H1 (cell line): ENCODE measurements around the gene LARP6. TPM values are rescaled to one million over a fixed set of nuclear protein-coding genes. Genes with fewer than 3 reads are reported as not detected.

Experiments
- SAP30 ChIP-seq: fragments of 300-600 bp; sonication (generic); IDR thresholded peaks from 2 replicates; pipeline ENCODE4 v1.7.1; 2012; ENCODE audit warnings: low read length, moderate library complexity, mild to moderate bottlenecking, inconsistent platforms; ENCODE audit not compliant: insufficient read depth, insufficient replicate concordance
- polyA plus RNA-seq, 7 experiments: library from polyadenylated mRNA; depleted of rRNA in 3 of 7; stranded (reverse) in 5 of 7; unstranded in 2 of 7; fragments of >200 nt in 5 of 7; fragments of 200-250 nt in 2 of 7; gene quantifications; 1 replicate in 5 of 7; 2 replicates in 1 of 7; 4 replicates in 1 of 7; pipeline versions ENCODE4 v1.2.1 to v1.2.3, GENCODE V29; 2011 to 2013; ENCODE audit warnings: missing spikeins in 2 of 7, mixed read lengths in 2 of 7
- total RNA-seq: library from RNA; stranded (reverse); fragmentation: NEBNext Ultra II Directional; extraction: Animal tissue kit (Norgen Biotek cat#: 25700); gene quantifications from 2 replicates; pipeline ENCODE4 v1.2.1, GENCODE V29; 2021
- TF ChIP-seq, protein P1 (sequence below): fragments of 300-600 bp; sonication (generic); IDR thresholded peaks from 2 replicates; pipeline ENCODE4 v1.7.1; 2012; ENCODE audit warnings: low read length, moderate library complexity, mild to moderate bottlenecking, inconsistent platforms; ENCODE audit not compliant: insufficient replicate concordance

The LARP6 gene
- total and polyA plus RNA-seq, 2 of the 8 experiments (the other 6 are each of a cell fraction or from before 2014, with no cell fraction given): 21.0 to 24.7 TPM

DNA sequence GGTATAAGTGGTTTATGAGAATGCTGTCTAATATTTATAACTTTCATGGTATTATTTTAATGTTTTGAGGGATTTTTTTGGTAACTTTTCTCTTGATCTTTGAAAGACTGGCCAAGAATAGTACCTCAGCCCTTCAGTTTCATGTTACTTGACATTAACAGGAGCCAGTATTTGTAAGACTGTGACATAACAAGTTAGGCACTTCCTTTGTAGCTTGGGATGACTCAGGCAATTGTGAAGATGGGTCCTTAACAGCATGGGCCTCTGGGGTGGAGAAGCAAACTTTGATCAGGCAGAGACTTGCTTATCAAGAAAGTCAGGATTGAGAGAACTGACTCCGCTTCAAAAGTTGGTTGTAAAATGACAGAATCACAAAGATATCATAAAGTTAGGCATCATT, 48.1 kb upstream of the LARP6 start (continued):
- TF ChIP-seq, protein P1, sequence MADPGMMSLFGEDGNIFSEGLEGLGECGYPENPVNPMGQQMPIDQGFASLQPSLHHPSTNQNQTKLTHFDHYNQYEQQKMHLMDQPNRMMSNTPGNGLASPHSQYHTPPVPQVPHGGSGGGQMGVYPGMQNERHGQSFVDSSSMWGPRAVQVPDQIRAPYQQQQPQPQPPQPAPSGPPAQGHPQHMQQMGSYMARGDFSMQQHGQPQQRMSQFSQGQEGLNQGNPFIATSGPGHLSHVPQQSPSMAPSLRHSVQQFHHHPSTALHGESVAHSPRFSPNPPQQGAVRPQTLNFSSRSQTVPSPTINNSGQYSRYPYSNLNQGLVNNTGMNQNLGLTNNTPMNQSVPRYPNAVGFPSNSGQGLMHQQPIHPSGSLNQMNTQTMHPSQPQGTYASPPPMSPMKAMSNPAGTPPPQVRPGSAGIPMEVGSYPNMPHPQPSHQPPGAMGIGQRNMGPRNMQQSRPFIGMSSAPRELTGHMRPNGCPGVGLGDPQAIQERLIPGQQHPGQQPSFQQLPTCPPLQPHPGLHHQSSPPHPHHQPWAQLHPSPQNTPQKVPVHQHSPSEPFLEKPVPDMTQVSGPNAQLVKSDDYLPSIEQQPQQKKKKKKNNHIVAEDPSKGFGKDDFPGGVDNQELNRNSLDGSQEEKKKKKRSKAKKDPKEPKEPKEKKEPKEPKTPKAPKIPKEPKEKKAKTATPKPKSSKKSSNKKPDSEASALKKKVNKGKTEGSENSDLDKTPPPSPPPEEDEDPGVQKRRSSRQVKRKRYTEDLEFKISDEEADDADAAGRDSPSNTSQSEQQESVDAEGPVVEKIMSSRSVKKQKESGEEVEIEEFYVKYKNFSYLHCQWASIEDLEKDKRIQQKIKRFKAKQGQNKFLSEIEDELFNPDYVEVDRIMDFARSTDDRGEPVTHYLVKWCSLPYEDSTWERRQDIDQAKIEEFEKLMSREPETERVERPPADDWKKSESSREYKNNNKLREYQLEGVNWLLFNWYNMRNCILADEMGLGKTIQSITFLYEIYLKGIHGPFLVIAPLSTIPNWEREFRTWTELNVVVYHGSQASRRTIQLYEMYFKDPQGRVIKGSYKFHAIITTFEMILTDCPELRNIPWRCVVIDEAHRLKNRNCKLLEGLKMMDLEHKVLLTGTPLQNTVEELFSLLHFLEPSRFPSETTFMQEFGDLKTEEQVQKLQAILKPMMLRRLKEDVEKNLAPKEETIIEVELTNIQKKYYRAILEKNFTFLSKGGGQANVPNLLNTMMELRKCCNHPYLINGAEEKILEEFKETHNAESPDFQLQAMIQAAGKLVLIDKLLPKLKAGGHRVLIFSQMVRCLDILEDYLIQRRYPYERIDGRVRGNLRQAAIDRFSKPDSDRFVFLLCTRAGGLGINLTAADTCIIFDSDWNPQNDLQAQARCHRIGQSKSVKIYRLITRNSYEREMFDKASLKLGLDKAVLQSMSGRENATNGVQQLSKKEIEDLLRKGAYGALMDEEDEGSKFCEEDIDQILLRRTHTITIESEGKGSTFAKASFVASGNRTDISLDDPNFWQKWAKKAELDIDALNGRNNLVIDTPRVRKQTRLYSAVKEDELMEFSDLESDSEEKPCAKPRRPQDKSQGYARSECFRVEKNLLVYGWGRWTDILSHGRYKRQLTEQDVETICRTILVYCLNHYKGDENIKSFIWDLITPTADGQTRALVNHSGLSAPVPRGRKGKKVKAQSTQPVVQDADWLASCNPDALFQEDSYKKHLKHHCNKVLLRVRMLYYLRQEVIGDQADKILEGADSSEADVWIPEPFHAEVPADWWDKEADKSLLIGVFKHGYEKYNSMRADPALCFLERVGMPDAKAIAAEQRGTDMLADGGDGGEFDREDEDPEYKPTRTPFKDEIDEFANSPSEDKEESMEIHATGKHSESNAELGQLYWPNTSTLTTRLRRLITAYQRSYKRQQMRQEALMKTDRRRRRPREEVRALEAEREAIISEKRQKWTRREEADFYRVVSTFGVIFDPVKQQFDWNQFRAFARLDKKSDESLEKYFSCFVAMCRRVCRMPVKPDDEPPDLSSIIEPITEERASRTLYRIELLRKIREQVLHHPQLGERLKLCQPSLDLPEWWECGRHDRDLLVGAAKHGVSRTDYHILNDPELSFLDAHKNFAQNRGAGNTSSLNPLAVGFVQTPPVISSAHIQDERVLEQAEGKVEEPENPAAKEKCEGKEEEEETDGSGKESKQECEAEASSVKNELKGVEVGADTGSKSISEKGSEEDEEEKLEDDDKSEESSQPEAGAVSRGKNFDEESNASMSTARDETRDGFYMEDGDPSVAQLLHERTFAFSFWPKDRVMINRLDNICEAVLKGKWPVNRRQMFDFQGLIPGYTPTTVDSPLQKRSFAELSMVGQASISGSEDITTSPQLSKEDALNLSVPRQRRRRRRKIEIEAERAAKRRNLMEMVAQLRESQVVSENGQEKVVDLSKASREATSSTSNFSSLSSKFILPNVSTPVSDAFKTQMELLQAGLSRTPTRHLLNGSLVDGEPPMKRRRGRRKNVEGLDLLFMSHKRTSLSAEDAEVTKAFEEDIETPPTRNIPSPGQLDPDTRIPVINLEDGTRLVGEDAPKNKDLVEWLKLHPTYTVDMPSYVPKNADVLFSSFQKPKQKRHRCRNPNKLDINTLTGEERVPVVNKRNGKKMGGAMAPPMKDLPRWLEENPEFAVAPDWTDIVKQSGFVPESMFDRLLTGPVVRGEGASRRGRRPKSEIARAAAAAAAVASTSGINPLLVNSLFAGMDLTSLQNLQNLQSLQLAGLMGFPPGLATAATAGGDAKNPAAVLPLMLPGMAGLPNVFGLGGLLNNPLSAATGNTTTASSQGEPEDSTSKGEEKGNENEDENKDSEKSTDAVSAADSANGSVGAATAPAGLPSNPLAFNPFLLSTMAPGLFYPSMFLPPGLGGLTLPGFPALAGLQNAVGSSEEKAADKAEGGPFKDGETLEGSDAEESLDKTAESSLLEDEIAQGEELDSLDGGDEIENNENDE: no peak
- TF ChIP-seq SAP30: no peak
